GM20431 (cell line): ENCODE results near the gene EIF5.
"Not testable (repeated sequence)": the region's sequence is repeated elsewhere in the genome, so short reads cannot be mapped to it uniquely, and the experiment has no call there.

Experiments
- in situ Hi-C: fragments of 300-500 bp; cut with MseI, MboI; formaldehyde crosslinking; loops from one replicate; pipeline ENCODE4 v1.15.0; 2020; ENCODE audit warnings: low sequenced_read_pairs; ENCODE audit not compliant: unreplicated experiment

The EIF5 gene

GRCh38 chr14:103332143-103332919, 1.7 kb upstream of the EIF5 start:
- in situ Hi-C loops: no loop called here

GRCh38 chr14:103334644-103335622, 896 bp downstream of the EIF5 start:
- in situ Hi-C loops: no loop called here

- in situ Hi-C loops: no loop called here
Measured at GRCh38 chr14:103336191-103336590, 2.2 kb downstream of the EIF5 start.

GRCh38 chr14:103337794-103338193, 3.8 kb downstream of the EIF5 start:
- in situ Hi-C loops: no loop called here

GRCh38 chr14:103339561-103339960, 5.5 kb downstream of the EIF5 start:
- in situ Hi-C loops: no loop called here

GRCh38 chr14:103340480-103341212, 6.6 kb downstream of the EIF5 start:
- in situ Hi-C loops: no loop called here

- in situ Hi-C loops: no loop called here
Measured at GRCh38 chr14:103341250-103342129, 7.5 kb downstream of the EIF5 start.

GRCh38 chr14:103343164-103343879, 9.3 kb downstream of the EIF5 start:
- in situ Hi-C loops: no loop called here

- in situ Hi-C loops: no loop called here
Measured at GRCh38 chr14:103343905-103344797, 10.1 kb downstream of the EIF5 start.

GRCh38 chr14:103346286-103346685, 12.2 kb downstream of the EIF5 start:
- in situ Hi-C loops: no loop called here

GRCh38 chr14:103347091-103347815, 13.2 kb downstream of the EIF5 start:
- in situ Hi-C loops: no loop called here

- in situ Hi-C loops: no loop called here
Measured at GRCh38 chr14:103348154-103348553, 14.1 kb downstream of the EIF5 start.

- in situ Hi-C loops: no loop called here
Measured at GRCh38 chr14:103349982-103350381, 15.9 kb downstream of the EIF5 start.

GRCh38 chr14:103353362-103353761, 19.3 kb downstream of the EIF5 start:
- in situ Hi-C loops: no loop called here

GRCh38 chr14:103354141-103354540, 20.1 kb downstream of the EIF5 start:
- in situ Hi-C loops: no loop called here

- in situ Hi-C loops: no loop called here
Measured at GRCh38 chr14:103356024-103356682, 22.1 kb downstream of the EIF5 start.

- in situ Hi-C loops: not testable (repeated sequence)
Measured at GRCh38 chr14:103357552-103357951, 23.5 kb downstream of the EIF5 start.
